ENCODE results near the gene ZNF507.

DNA sequence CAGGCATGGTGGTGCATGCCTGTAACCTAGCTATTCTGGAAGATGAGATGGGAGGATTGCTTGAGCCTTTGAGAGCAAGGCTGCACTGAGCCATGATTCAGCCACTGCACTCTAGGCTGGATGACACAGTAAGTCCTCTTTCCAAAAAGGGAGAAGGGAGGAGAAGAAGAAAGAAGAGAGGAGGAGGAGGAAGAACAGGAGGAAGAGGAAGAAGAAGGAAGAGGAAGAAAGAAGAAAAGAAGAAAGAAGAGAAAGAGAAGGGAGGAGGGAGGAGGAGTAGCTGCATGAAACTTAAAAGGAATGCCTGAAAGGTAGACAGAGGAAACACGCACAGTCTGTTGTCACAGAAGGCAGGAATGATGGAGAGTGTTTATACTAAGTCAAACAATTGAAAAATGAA lies 56.6 kb downstream of the ZNF507 start:
- TF ChIP-seq EZH2 (IDR thresholded peaks at IDR 0.05; ENCODE audit: borderline replicate concordance) (no peak), CTCF (IDR thresholded peaks at IDR 0.05; ENCODE audit: poor library complexity) (no peak)
